Loucy (cell line): ENCODE measurements around the gene PRMT3.
"Not testable (repeated sequence)": the region's sequence is repeated elsewhere in the genome, so short reads cannot be mapped to it uniquely, and the experiment has no call there.

Experiments
- CTCF ChIP-seq: fragments of 200-600 bp; sonication (generic); conservative IDR thresholded peaks from 2 replicates; pipeline ENCODE4 v1.5.1; 2014; ENCODE audit warnings: mild to moderate bottlenecking, antibody characterized with exemption, low read length
- EZH2phosphoT487 ChIP-seq: fragments of 200-600 bp; IDR thresholded peaks from 2 replicates; pipeline ENCODE4 v1.6.1; 2018; ENCODE audit warnings: antibody characterized with exemption, mild to moderate bottlenecking, moderate library complexity, borderline replicate concordance

- not testable (repeated sequence) for TF ChIP-seq CTCF, EZH2phosphoT487
Observed at GRCh38 chr11:20385996-20386395, 1.5 kb upstream of the PRMT3 start.
